ENCODE results near the gene TPCN1. TPM values are rescaled to one million over a fixed set of nuclear protein-coding genes. Genes with fewer than 3 reads are reported as not detected.
A peak's percentile ranks its signal among the peaks of the same experiment; 100 is the strongest.

The TPCN1 gene
- total RNA-seq, 2 donors from 2014 or later, result 45.1 to 78.4 TPM

DNA sequence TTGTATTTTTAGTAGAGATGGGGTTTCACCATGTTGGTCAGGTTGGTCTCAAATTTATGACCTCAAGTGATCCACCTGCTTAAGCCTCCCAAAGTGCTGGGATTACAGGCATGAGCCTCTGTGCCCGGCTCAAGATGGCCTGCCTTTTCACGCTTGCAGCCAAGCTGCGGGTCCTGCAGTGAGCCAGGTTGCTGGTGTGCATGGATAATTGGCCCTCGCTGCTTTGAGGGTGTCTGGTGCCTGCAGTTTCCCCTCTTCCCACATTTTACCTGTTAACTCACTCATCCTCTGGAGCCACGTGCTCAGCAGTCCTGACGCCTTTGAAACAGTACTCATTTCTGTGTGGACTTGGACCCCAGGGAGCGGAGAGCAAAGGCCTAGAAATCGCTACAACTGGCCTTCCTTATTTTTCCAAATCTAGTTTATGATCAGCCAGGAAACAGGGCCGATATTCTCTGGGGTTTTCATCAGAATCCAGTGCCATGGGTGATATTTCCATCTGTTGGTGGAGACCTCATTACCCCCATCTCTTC is 42.2 kb downstream of the TPCN1 start:
- intact Hi-C loops (cut with DNase I), result no loop called here
- peaks cover 0 to 13% of the 10 kb centered on the region in 2 donors for H3K36me3 ChIP-seq (replicated peaks in 1 of 2; ENCODE audit: insufficient read depth in 1 of 2, low read depth in 2 of 2)
- WGBS, 2 donors, result 92 to 97% methylated on average over 8 to 9 of the region's 9 CpGs

DNA sequence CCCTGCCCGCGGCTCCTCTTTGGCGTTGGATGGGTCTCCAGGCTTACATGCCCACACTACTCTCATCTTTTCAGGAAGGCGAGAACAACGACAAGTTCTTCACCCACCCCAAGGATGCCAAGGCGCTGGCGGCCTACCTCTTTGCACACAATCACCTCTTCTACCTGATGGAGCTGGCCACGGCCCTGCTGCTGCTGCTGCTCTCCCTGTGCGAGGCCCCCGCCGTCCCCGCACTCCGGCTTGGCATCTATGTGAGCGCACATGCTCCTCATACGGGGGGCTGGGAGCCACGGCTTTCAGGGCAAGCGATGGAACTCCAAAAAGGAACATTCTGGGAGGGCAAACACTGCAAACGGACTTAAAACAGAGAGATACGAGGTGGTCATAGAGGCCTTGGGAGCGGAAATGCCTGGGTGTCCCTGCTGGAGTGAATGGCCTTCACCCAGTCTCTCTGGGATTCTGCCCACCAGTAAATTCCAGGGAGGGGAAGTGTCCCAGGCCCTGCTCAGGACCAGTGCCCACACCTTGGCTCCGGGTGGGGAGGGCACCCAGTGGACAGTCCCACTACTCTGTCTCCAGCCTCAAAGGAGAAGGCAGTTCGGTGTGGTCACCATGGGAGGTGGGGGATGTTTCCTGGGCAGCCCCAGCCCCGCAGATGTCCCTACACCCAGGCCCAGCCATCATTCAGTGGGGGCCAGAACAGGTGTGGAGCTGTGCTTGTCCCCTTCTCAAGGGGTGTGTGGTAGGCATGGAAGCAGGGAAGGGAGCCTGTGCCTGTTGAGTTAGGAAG is 45.0 kb downstream of the TPCN1 start:
- Histone ChIP-seq H3K9me3 (no peaks in the 10 kb centered on the region), H3K4me3 (no peak overlapping the region), H3K4me1 (peaks cover 32% of the 10 kb centered on the region), H3K36me3 (replicated peaks in 1 of 2; ENCODE audit: insufficient read depth in 1 of 2, low read depth in 2 of 2) (peaks cover 0 to 15% of the 10 kb centered on the region in 2 donors), H3K27me3 (no peaks in the 10 kb centered on the region), H3K27ac (no peak overlapping the region)
- 92 to 95% methylated on average over 22 to 23 of the region's 23 CpGs for WGBS, 2 donors
- DNase-seq (no peak), ATAC-seq (no peak)
- intact Hi-C loops (cut with DNase I), result no loop called here
- TF ChIP-seq POLR2A (IDR thresholded peaks at IDR 0.05), result no peak
- TF ChIP-seq, protein P1, sequence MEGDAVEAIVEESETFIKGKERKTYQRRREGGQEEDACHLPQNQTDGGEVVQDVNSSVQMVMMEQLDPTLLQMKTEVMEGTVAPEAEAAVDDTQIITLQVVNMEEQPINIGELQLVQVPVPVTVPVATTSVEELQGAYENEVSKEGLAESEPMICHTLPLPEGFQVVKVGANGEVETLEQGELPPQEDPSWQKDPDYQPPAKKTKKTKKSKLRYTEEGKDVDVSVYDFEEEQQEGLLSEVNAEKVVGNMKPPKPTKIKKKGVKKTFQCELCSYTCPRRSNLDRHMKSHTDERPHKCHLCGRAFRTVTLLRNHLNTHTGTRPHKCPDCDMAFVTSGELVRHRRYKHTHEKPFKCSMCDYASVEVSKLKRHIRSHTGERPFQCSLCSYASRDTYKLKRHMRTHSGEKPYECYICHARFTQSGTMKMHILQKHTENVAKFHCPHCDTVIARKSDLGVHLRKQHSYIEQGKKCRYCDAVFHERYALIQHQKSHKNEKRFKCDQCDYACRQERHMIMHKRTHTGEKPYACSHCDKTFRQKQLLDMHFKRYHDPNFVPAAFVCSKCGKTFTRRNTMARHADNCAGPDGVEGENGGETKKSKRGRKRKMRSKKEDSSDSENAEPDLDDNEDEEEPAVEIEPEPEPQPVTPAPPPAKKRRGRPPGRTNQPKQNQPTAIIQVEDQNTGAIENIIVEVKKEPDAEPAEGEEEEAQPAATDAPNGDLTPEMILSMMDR (IDR thresholded peaks at IDR 0.05), result no peak

More for the DNA sequence above, 42.2 kb downstream of the TPCN1 start:
- no peak for TF ChIP-seq POLR2A (IDR thresholded peaks at IDR 0.05)
- TF ChIP-seq, protein P1 (IDR thresholded peaks at IDR 0.05), result no peak
- no peak for DNase-seq
- Histone ChIP-seq H3K4me3 (no peak overlapping the region), H3K27me3 (no peaks in the 10 kb centered on the region), H3K27ac (peak overlapping the region; percentile 36 to 77 (median 64)), H3K4me1 (peaks cover 48% of the 10 kb centered on the region), H3K9me3 (no peaks in the 10 kb centered on the region)
- ATAC-seq, result no peak

DNA sequence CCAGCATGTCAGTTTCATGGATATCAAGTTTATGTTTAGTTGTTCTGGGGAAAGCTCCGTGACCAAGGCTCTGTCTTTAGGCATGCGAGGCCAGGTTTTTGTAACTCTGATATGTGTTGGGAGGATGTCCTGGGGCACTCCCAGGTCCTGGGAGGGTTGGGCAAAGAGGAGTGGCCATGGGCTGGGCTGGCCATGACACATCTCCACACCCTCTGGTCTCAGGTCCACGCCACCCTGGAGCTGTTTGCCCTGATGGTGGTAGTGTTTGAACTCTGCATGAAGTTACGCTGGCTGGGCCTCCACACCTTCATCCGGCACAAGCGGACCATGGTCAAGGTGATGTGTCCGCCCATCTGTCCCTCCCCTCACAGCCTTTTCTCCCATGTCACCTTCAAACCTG is 46.4 kb downstream of the TPCN1 start:
- Histone ChIP-seq H3K36me3 (replicated peaks in 1 of 2; ENCODE audit: insufficient read depth in 1 of 2, low read depth in 2 of 2) (peaks cover 0 to 15% of the 10 kb centered on the region in 2 donors), H3K4me1 (peaks cover 33% of the 10 kb centered on the region), H3K27me3 (no peaks in the 10 kb centered on the region), H3K4me3 (no peak overlapping the region), H3K27ac (no peak overlapping the region), H3K9me3 (no peaks in the 10 kb centered on the region)
- WGBS, 2 donors, result 94 to 95% methylated on average over 4 to 7 of the region's 7 CpGs
- intact Hi-C loops (cut with DNase I), result no loop called here
- DNase-seq, result no peak
- no peak for TF ChIP-seq POLR2A (IDR thresholded peaks at IDR 0.05)
- TF ChIP-seq, protein P1 (IDR thresholded peaks at IDR 0.05), result no peak
- ATAC-seq, result no peak

DNA sequence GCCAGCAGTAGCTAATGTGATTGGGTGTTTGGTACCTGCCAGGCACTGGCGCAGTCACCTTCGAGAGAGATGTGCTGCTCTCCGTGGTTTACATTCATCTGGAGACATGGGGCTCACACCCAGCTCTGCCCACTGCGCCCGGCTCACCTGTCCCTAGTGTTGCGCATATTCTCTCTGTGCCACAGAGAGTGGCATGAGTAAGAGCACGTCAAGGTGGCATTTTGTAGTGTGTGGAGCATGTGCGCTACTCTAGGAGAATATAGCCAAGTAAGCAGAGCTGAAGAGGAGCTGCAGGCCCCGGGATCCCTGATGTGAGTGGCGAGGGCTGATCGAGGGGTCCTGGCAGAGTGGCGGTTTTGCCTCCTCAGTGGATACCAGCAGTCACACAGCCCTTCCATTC is 46.9 kb downstream of the TPCN1 start:
- H3K27ac ChIP-seq, result no peak overlapping the region
- TF ChIP-seq, protein P1 (IDR thresholded peaks at IDR 0.05), result no peak
- no peak for TF ChIP-seq POLR2A (IDR thresholded peaks at IDR 0.05)
- 92 to 96% methylated on average over 9 to 12 of the region's 12 CpGs for WGBS, 2 donors
- ATAC-seq (no peak), DNase-seq (no peak)
- H3K36me3 ChIP-seq (replicated peaks in 1 of 2; ENCODE audit: insufficient read depth in 1 of 2, low read depth in 2 of 2), result peaks cover 0 to 15% of the 10 kb centered on the region in 2 donors
- intact Hi-C loops (cut with DNase I), result no loop called here
- H3K27me3 ChIP-seq, result no peaks in the 10 kb centered on the region
- H3K4me1 ChIP-seq, result peaks cover 34% of the 10 kb centered on the region
- H3K9me3 ChIP-seq, result no peaks in the 10 kb centered on the region
- H3K4me3 ChIP-seq, result no peak overlapping the region
